ENCODE data around the gene NUP43. TPM values are rescaled to one million over a fixed set of nuclear protein-coding genes. Genes with fewer than 3 reads are reported as not detected.

Gene NUP43
- total RNA-seq, 1 experiment from 2014 or later, result 64.2 TPM

DNA sequence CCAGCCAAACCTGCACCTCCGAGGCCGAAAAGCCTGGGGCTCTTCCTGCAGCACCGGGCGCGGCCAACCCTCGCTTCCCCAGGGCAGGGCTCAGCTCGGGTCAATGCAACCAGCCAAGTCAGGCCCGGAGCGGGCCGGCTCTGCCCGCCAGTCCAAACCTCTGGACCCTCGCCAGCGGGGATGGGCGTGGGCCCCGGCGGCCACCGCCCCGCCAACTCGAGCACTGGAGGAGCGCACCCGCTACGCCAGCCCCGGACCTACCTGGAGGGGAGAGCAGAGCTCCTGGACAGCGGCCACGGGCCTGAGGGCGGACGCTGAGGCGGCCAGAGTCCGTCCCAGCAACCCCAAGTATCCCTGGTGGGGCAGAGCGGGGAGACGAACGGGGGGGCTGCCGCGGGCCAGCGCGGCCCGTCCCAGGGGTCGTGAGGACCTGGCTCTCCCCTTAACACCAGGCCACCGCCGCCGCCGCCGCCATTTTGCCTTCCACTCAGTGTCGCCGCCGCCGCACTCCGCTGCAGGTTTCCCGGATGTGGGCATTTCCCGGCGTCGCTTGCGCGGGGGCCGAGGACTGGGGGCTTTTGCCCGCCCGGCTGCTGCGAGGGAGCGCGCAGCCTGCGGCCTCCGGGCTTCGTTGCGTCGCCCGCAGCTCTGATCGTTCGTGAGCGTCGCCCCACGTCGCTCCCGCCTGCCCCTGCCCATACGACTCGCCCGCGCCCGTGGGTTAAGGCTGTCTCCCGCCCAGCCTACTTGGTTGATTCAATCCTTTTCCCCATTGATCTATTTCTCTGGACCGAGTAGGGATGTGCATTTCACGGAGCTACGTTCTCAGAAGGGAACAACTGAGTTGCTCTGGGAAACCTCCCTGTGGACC is 28.5 kb downstream of the NUP43 start, which contains the start of gene LATS1:
Gene LATS1, minus strand, starts transcription at position 514 of the 871 bp plus-strand sequence. CDS start 15,975 bp downstream, outside the sequence.
- peaks cover 19% of the 10 kb centered on the region for H3K36me3 Mint-ChIP-seq (ENCODE audit: insufficient read depth, unreplicated experiment)
- Histone ChIP-seq H3K36me3 (ENCODE audit: control insufficient read depth, insufficient read depth, low read length) (no peaks in the 10 kb centered on the region), H3K9me3 (no peaks in the 10 kb centered on the region), H3K4me1 (peaks cover 4% of the 10 kb centered on the region), H3K27me3 (replicated peaks; ENCODE audit: control insufficient read depth, insufficient read depth, low read length) (no peaks in the 10 kb centered on the region), H3K4me3 (ENCODE audit: low read depth, low read length) (peak within 1 kb of the TSS; percentile 94)
- intact Hi-C loops (cut with micrococcal nuclease; ENCODE audit: unreplicated experiment), result loop anchor here (1.0 kb wide), 1 partner anchor 9 kb away; no protein-coding TSS in a partner anchor
- peak; percentile 85 to 90 for DNase-seq
- ChIA-PET CTCF (interaction anchor here (0.6 to 1.1 kb wide), 2 partner anchors 34 to 152 kb away, joined by 4 read pairs; partner anchors contain the start of gene GINM1), POLR2A (interaction anchor here (0.5 to 0.6 kb wide), 5 partner anchors 30 to 1701 kb away, joined by 3 to 6 read pairs (median 4); partner anchors contain the start of gene GINM1)
- peaks cover 7% of the 10 kb centered on the region for H3K4me1 Mint-ChIP-seq (ENCODE audit: low read depth, unreplicated experiment)
- peak within 1 kb of the TSS; percentile 95 for H3K27ac Mint-ChIP-seq (ENCODE audit: unreplicated experiment)
- no peaks in the 10 kb centered on the region for H3K27me3 Mint-ChIP-seq (ENCODE audit: insufficient read depth, unreplicated experiment)
- TF ChIP-seq, protein P1, sequence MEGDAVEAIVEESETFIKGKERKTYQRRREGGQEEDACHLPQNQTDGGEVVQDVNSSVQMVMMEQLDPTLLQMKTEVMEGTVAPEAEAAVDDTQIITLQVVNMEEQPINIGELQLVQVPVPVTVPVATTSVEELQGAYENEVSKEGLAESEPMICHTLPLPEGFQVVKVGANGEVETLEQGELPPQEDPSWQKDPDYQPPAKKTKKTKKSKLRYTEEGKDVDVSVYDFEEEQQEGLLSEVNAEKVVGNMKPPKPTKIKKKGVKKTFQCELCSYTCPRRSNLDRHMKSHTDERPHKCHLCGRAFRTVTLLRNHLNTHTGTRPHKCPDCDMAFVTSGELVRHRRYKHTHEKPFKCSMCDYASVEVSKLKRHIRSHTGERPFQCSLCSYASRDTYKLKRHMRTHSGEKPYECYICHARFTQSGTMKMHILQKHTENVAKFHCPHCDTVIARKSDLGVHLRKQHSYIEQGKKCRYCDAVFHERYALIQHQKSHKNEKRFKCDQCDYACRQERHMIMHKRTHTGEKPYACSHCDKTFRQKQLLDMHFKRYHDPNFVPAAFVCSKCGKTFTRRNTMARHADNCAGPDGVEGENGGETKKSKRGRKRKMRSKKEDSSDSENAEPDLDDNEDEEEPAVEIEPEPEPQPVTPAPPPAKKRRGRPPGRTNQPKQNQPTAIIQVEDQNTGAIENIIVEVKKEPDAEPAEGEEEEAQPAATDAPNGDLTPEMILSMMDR (IDR thresholded peaks at IDR 0.05; ENCODE audit: insufficient read depth in 1 of 2, low read depth in 1 of 2, low read length in 1 of 2, severe bottlenecking in 1 of 2, unreplicated experiment in 1 of 2), result no peak
- no peaks in the 10 kb centered on the region for H3K9me3 Mint-ChIP-seq (ENCODE audit: unreplicated experiment)
- peak within 1 kb of the TSS; percentile 93 for H3K4me3 Mint-ChIP-seq (ENCODE audit: unreplicated experiment)
- no TSS peak for BruUV-seq (replicated peaks)

DNA sequence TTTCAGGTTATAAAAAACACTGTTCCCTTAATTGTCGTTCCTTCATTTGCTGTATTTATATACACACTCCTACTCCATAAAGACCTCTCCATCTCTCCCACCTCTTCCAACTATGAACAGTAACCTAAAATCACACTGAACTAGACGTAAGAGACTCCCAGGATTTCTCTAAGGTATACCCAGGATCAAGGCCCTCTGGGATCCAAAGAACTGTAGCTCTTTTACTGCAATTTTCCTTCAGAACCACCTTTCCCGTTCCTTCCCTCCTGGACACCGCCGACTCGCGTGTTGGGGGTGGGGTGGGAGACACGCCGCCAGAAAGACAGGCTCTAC is 29.1 kb downstream of the NUP43 start:
- CTCF ChIA-PET, result interaction anchor here (0.6 kb wide), 1 partner anchor 203 kb away, joined by 3 read pairs; no protein-coding TSS in a partner anchor
- peaks cover 17% of the 10 kb centered on the region for H3K36me3 Mint-ChIP-seq (ENCODE audit: insufficient read depth, unreplicated experiment)

More for the DNA sequence above, 29.1 kb downstream of the NUP43 start:
- H3K4me1 ChIP-seq, result peaks cover 4% of the 10 kb centered on the region
- BruUV-seq (replicated peaks), result no TSS peak
- peaks cover 7% of the 10 kb centered on the region for H3K4me1 Mint-ChIP-seq (ENCODE audit: low read depth, unreplicated experiment)
- peak overlapping the region; percentile 93 for H3K4me3 Mint-ChIP-seq (ENCODE audit: unreplicated experiment)
- H3K9me3 Mint-ChIP-seq (ENCODE audit: unreplicated experiment), result no peaks in the 10 kb centered on the region
- TF ChIP-seq, protein P1 (IDR thresholded peaks at IDR 0.05; ENCODE audit: insufficient read depth in 1 of 2, low read depth in 1 of 2, low read length in 1 of 2, severe bottlenecking in 1 of 2, unreplicated experiment in 1 of 2), result no peak
- POLR2A ChIA-PET, result interaction anchor here (0.6 kb wide), 2 partner anchors 151 to 210 kb away, joined by 3 to 4 read pairs; partner anchors contain the start of gene GINM1
- H3K9me3 ChIP-seq, result no peaks in the 10 kb centered on the region
- no peaks in the 10 kb centered on the region for H3K36me3 ChIP-seq (ENCODE audit: control insufficient read depth, insufficient read depth, low read length)
- H3K4me3 ChIP-seq (ENCODE audit: low read depth, low read length), result peak overlapping the region; percentile 94
- no peaks in the 10 kb centered on the region for H3K27me3 Mint-ChIP-seq (ENCODE audit: insufficient read depth, unreplicated experiment)
- intact Hi-C loops (cut with micrococcal nuclease; ENCODE audit: unreplicated experiment), result loop anchor here (1.0 kb wide), 1 partner anchor 8 kb away; no protein-coding TSS in a partner anchor
- peak overlapping the region; percentile 95 for H3K27ac Mint-ChIP-seq (ENCODE audit: unreplicated experiment)
- no peak for DNase-seq
- no peaks in the 10 kb centered on the region for H3K27me3 ChIP-seq (replicated peaks; ENCODE audit: control insufficient read depth, insufficient read depth, low read length)

Measured in Caco-2 (cell line).